DOHH2 (cell line): ENCODE results near the gene FAM124B.

Experiments used
- EZH2phosphoT487 ChIP-seq: fragments of 200-600 bp; sonication (generic); IDR thresholded peaks from 2 replicates; pipeline ENCODE4 v1.6.1; 2017; ENCODE audit warnings: borderline replicate concordance, mild to moderate bottlenecking, antibody characterized with exemption, low read length, moderate library complexity, mixed read lengths
- TF ChIP-seq, protein P1 (sequence below): fragments of 200-600 bp; sonication (generic); IDR thresholded peaks from one replicate; pipeline ENCODE4 v1.5.1; 2014; ENCODE audit warnings: antibody characterized with exemption, mild to moderate bottlenecking, low read depth, low read length; ENCODE audit not compliant: poor library complexity, severe bottlenecking

DNA sequence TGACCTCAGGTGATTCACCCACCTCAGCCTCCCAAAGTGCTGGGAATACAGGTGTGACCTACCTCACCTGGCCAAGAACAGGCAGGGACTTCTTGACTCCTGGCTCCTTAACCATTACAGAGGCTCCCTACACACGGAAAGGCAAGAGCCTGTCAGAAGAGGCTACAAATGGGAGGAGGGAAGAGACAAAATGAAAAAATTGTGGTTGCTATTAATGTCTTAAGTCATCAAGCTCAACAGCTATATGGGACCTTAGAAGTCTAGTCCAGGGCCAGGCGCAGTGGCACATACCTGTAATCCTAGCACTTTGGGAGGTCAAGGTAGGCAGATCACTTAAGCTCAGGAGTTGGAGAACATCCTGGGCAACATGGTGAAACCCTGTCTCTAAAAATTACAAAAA lies 11.5 kb upstream of the FAM124B start:
- TF ChIP-seq, protein P1, sequence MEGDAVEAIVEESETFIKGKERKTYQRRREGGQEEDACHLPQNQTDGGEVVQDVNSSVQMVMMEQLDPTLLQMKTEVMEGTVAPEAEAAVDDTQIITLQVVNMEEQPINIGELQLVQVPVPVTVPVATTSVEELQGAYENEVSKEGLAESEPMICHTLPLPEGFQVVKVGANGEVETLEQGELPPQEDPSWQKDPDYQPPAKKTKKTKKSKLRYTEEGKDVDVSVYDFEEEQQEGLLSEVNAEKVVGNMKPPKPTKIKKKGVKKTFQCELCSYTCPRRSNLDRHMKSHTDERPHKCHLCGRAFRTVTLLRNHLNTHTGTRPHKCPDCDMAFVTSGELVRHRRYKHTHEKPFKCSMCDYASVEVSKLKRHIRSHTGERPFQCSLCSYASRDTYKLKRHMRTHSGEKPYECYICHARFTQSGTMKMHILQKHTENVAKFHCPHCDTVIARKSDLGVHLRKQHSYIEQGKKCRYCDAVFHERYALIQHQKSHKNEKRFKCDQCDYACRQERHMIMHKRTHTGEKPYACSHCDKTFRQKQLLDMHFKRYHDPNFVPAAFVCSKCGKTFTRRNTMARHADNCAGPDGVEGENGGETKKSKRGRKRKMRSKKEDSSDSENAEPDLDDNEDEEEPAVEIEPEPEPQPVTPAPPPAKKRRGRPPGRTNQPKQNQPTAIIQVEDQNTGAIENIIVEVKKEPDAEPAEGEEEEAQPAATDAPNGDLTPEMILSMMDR: no peak
- TF ChIP-seq EZH2phosphoT487: no peak
